ENCODE measurements around the gene WNT2B. TPM values are rescaled to one million over a fixed set of nuclear protein-coding genes. Genes with fewer than 3 reads are reported as not detected.

Gene WNT2B
- polyA plus RNA-seq, 3 donors, result 0.07 to 0.79 TPM; not detected in 1

- Histone ChIP-seq H3K4me1 (ENCODE audit: control insufficient read depth in 1 of 2, insufficient read depth in 2 of 2, low read length in 2 of 2) (no peaks in the 10 kb centered on the region), H3K4me3 (replicated peaks in 1 of 3; ENCODE audit: low read depth in 2 of 3, low read length in 3 of 3) (no peak overlapping the region), H4K20me1 (ENCODE audit: insufficient read depth, low read length) (no peaks in the 10 kb centered on the region), H3K27ac (ENCODE audit: low read depth in 1 of 2, low read length in 2 of 2) (no peak overlapping the region), H3K9me3 (replicated peaks in 1 of 2; ENCODE audit: control insufficient read depth in 1 of 2, insufficient read depth in 1 of 2, low read length in 2 of 2) (no peaks in the 10 kb centered on the region), H3K27me3 (ENCODE audit: control insufficient read depth in 2 of 2, insufficient read depth in 2 of 2, low read length in 2 of 2) (no peaks in the 10 kb centered on the region), H3K9ac (ENCODE audit: insufficient read depth, low read length, poor library complexity, severe bottlenecking) (no peak overlapping the region), H3K4me2 (replicated peaks; ENCODE audit: extremely low read depth, low read length, poor library complexity, severe bottlenecking) (no peak overlapping the region), H3K79me2 (ENCODE audit: insufficient read depth, low read length) (no peaks in the 10 kb centered on the region), H2AFZ (ENCODE audit: insufficient read depth, low read depth, low read length, poor library complexity, severe bottlenecking) (no peak overlapping the region), H3K36me3 (replicated peaks in 1 of 2; ENCODE audit: control insufficient read depth in 1 of 2, insufficient read depth in 2 of 2, low read length in 2 of 2) (peaks cover 6 to 9% of the 10 kb centered on the region in 2 donors)
- Mint-ChIP-seq H3K4me1 (peaks cover 3% of the 10 kb centered on the region), H3K27me3 (ENCODE audit: low read depth in 3 of 3) (peaks cover 0 to 1% (median 0%) of the 10 kb centered on the region in 3 donors), H3K4me3 (no peak overlapping the region), H3K36me3 (peaks cover 10 to 28% of the 10 kb centered on the region in 2 donors), H3K27ac (peak overlapping the region in 1 of 7 donors; percentile 11), H3K9me3 (no peaks in the 10 kb centered on the region)
- intact Hi-C loops (cut with micrococcal nuclease), result no loop called here
- WGBS (ENCODE audit: insufficient coverage), result no CpG with 5 or more reads among the region's 2 CpGs
- no peak for DNase-seq
- TF ChIP-seq, protein P1, sequence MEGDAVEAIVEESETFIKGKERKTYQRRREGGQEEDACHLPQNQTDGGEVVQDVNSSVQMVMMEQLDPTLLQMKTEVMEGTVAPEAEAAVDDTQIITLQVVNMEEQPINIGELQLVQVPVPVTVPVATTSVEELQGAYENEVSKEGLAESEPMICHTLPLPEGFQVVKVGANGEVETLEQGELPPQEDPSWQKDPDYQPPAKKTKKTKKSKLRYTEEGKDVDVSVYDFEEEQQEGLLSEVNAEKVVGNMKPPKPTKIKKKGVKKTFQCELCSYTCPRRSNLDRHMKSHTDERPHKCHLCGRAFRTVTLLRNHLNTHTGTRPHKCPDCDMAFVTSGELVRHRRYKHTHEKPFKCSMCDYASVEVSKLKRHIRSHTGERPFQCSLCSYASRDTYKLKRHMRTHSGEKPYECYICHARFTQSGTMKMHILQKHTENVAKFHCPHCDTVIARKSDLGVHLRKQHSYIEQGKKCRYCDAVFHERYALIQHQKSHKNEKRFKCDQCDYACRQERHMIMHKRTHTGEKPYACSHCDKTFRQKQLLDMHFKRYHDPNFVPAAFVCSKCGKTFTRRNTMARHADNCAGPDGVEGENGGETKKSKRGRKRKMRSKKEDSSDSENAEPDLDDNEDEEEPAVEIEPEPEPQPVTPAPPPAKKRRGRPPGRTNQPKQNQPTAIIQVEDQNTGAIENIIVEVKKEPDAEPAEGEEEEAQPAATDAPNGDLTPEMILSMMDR (IDR thresholded peaks at IDR 0.05), result no peak
These were observed 37.3 kb downstream of the WNT2B start for GRCh38 chr1:112546076-112546475.

- Histone ChIP-seq H3K9ac (ENCODE audit: insufficient read depth, low read length, poor library complexity, severe bottlenecking) (no peak overlapping the region), H4K20me1 (ENCODE audit: insufficient read depth, low read length) (no peaks in the 10 kb centered on the region), H3K36me3 (replicated peaks in 1 of 2; ENCODE audit: control insufficient read depth in 1 of 2, insufficient read depth in 2 of 2, low read length in 2 of 2) (peaks cover 4 to 6% of the 10 kb centered on the region in 2 donors), H2AFZ (ENCODE audit: insufficient read depth, low read depth, low read length, poor library complexity, severe bottlenecking) (no peak overlapping the region), H3K79me2 (ENCODE audit: insufficient read depth, low read length) (no peaks in the 10 kb centered on the region), H3K27me3 (ENCODE audit: control insufficient read depth in 2 of 2, insufficient read depth in 2 of 2, low read length in 2 of 2) (no peaks in the 10 kb centered on the region), H3K4me1 (ENCODE audit: control insufficient read depth in 1 of 2, insufficient read depth in 2 of 2, low read length in 2 of 2) (no peaks in the 10 kb centered on the region), H3K9me3 (replicated peaks in 1 of 2; ENCODE audit: control insufficient read depth in 1 of 2, insufficient read depth in 1 of 2, low read length in 2 of 2) (no peaks in the 10 kb centered on the region), H3K27ac (ENCODE audit: low read depth in 1 of 2, low read length in 2 of 2) (no peak overlapping the region), H3K4me2 (replicated peaks; ENCODE audit: extremely low read depth, low read length, poor library complexity, severe bottlenecking) (no peak overlapping the region), H3K4me3 (replicated peaks in 1 of 3; ENCODE audit: low read depth in 2 of 3, low read length in 3 of 3) (no peak overlapping the region)
- Mint-ChIP-seq H3K4me3 (no peak overlapping the region), H3K4me1 (peaks cover 3% of the 10 kb centered on the region), H3K9me3 (no peaks in the 10 kb centered on the region), H3K36me3 (peaks cover 6 to 20% of the 10 kb centered on the region in 2 donors), H3K27ac (no peak overlapping the region), H3K27me3 (ENCODE audit: low read depth in 3 of 3) (peaks cover 0 to 1% (median 0%) of the 10 kb centered on the region in 3 donors)
- no CpG with 5 or more reads among the region's 3 CpGs for WGBS (ENCODE audit: insufficient coverage)
- TF ChIP-seq, protein P1 (IDR thresholded peaks at IDR 0.05), result no peak
- intact Hi-C loops (cut with micrococcal nuclease), result no loop called here
- DNase-seq, result no peak
These were observed 39.8 kb downstream of the WNT2B start for GRCh38 chr1:112548547-112548946.
